GM23338 (cell line): ENCODE measurements around the gene CNTNAP2. TPM values are rescaled to one million over a fixed set of nuclear protein-coding genes. Genes with fewer than 3 reads are reported as not detected.

Experiments used
- ATAC-seq: fragments of 200-7000 bp; cut with Tn5 transposase; 3 replicates; pipeline ENCODE4 v1.9.1; 2020
- DNase-seq: peaks from one replicate; pipeline ENCODE4 v3.0.0-alpha.2; 2015; ENCODE audit warnings: low spot score
- H2AFZ ChIP-seq: fragments of 200-600 bp; sonication (generic); 2 replicates; pipeline ENCODE4 v1.8.0; 2016; ENCODE audit warnings: antibody characterized with exemption, mild to moderate bottlenecking, moderate library complexity
- H3F3A ChIP-seq: fragments of 200-600 bp; sonication (generic); replicated peaks from 2 replicates; pipeline ENCODE4 v1.8.0; 2017; ENCODE audit warnings: antibody characterized with exemption, mixed run types, low read depth
- H3K27ac ChIP-seq: fragments of 200-600 bp; sonication (generic); 2 replicates; pipeline ENCODE4 v1.6.1; 2016; ENCODE audit warnings: low read depth
- H3K27me3 ChIP-seq: fragments of 200-600 bp; sonication (generic); 2 replicates; pipeline ENCODE4 v1.8.0; 2016; ENCODE audit warnings: mild to moderate bottlenecking, mixed run types, moderate library complexity; ENCODE audit not compliant: insufficient read depth
- H3K36me3 ChIP-seq: fragments of 200-600 bp; sonication (generic); 2 replicates; pipeline ENCODE4 v1.8.0; 2016; ENCODE audit warnings: mild to moderate bottlenecking; ENCODE audit not compliant: insufficient read depth
- H3K4me1 ChIP-seq: fragments of 200-600 bp; sonication (generic); 2 replicates; pipeline ENCODE4 v1.8.0; 2016; ENCODE audit warnings: mild to moderate bottlenecking, moderate library complexity; ENCODE audit not compliant: insufficient read depth
- H3K4me2 ChIP-seq: fragments of 200-600 bp; sonication (generic); 2 replicates; pipeline ENCODE4 v1.7.1; 2017; ENCODE audit warnings: mixed run types
- H3K4me3 ChIP-seq: fragments of 200-600 bp; sonication (generic); 2 replicates; pipeline ENCODE4 v1.6.1; 2016; ENCODE audit warnings: mixed run types
- H3K79me2 ChIP-seq: fragments of 200-600 bp; sonication (generic); replicated peaks from 2 replicates; pipeline ENCODE4 v1.8.0; 2017; ENCODE audit warnings: mild to moderate bottlenecking; ENCODE audit not compliant: insufficient read depth
- H3K9me2 ChIP-seq: fragments of 200-600 bp; sonication (generic); 2 replicates; pipeline ENCODE4 v1.8.0; 2017; ENCODE audit not compliant: insufficient read depth
- H4K20me1 ChIP-seq: fragments of 200-600 bp; sonication (generic); replicated peaks from 2 replicates; pipeline ENCODE4 v1.8.0; 2017; ENCODE audit warnings: mild to moderate bottlenecking; ENCODE audit not compliant: insufficient read depth
- H3K27ac Mint-ChIP-seq: 2 replicates; pipeline ENCODE4 v1.8.0; 2020; ENCODE audit warnings: inconsistent platforms, mild to moderate bottlenecking, moderate library complexity, mixed read lengths
- H3K27me3 Mint-ChIP-seq: 3 replicates; pipeline ENCODE4 v1.8.0; 2022; ENCODE audit warnings: low read depth, mild to moderate bottlenecking, moderate library complexity, mixed read lengths, inconsistent platforms; ENCODE audit not compliant: insufficient read depth, poor library complexity
- H3K36me3 Mint-ChIP-seq: 3 replicates; pipeline ENCODE4 v1.8.0; 2021; ENCODE audit warnings: low read depth, mild to moderate bottlenecking, inconsistent platforms, moderate library complexity, mixed read lengths
- H3K4me1 Mint-ChIP-seq: 3 replicates; pipeline ENCODE4 v1.8.0; 2020; ENCODE audit warnings: mild to moderate bottlenecking, inconsistent platforms, mixed read lengths
- H3K4me3 Mint-ChIP-seq: 3 replicates; pipeline ENCODE4 v1.8.0; 2021; ENCODE audit warnings: moderate library complexity, mild to moderate bottlenecking, inconsistent platforms, mixed read lengths
- H3K9me3 Mint-ChIP-seq: 3 replicates; pipeline ENCODE4 v1.8.0; 2020; ENCODE audit warnings: moderate library complexity, mild to moderate bottlenecking, inconsistent platforms, mixed read lengths
- CREB1 ChIP-seq: fragments of 250-450 bp; sonication (Bioruptor Pico); IDR thresholded peaks from 2 replicates; pipeline ENCODE4 v1.5.0; 2020; ENCODE audit warnings: low read depth, mild to moderate bottlenecking, moderate library complexity
- CTCF ChIP-seq, 2 experiments: fragments of 200-600 bp in 1 of 2; sonication (generic) in 1 of 2; conservative IDR thresholded peaks; 2 replicates each; pipeline versions ENCODE4 v1.5.1 to v1.6.1; 2016 to 2017; ENCODE audit warnings: antibody characterized with exemption in 2 of 2, low read depth in 2 of 2, mild to moderate bottlenecking in 2 of 2, moderate library complexity in 1 of 2
- EZH2phosphoT487 ChIP-seq: fragments of 200-600 bp; sonication (generic); IDR thresholded peaks from one replicate; pipeline ENCODE4 v1.8.1; 2018; ENCODE audit warnings: antibody characterized with exemption; ENCODE audit not compliant: unreplicated experiment
- NANOG ChIP-seq: IDR thresholded peaks from 2 replicates; pipeline ENCODE4 v1.6.1; 2016; ENCODE audit warnings: antibody characterized with exemption, borderline replicate concordance
- POLR2AphosphoS5 ChIP-seq: IDR thresholded peaks from 2 replicates; pipeline ENCODE4 v1.6.1; 2016; ENCODE audit warnings: antibody characterized with exemption, low read depth
- ZNF114 ChIP-seq: fragments of 250-450 bp; sonication (Bioruptor Pico); IDR thresholded peaks from 2 replicates; pipeline ENCODE4 v1.5.0; 2020; ENCODE audit warnings: mild to moderate bottlenecking, moderate library complexity
- polyA plus RNA-seq: library from polyadenylated mRNA; unstranded; fragments of >200 nt; fragmentation: Nextera tagmentation; extraction: Ambion mirVana; gene quantifications from 2 replicates; pipeline ENCODE4 v1.2.1, GENCODE V29; 2016
- total RNA-seq: library from RNA; depleted of rRNA; stranded (reverse); fragments of >200 nt; shearing (Covaris generic); gene quantifications from 2 replicates; pipeline ENCODE4 v1.2.3, GENCODE V29; 2014
- TF ChIP-seq, protein P1 (sequence below): IDR thresholded peaks from one replicate; pipeline ENCODE4 v1.6.1; 2018; ENCODE audit warnings: antibody characterized with exemption; ENCODE audit not compliant: unreplicated experiment
- TF ChIP-seq, protein P2 (sequence below): fragments of 250-450 bp; sonication (Bioruptor Pico); IDR thresholded peaks from 2 replicates; pipeline ENCODE4 v1.5.0; 2020; ENCODE audit warnings: mild to moderate bottlenecking, moderate library complexity

CNTNAP2 gene
- total and polyA plus RNA-seq, 2 experiments from 2014 or later = 38.2 to 61.3 TPM

DNA sequence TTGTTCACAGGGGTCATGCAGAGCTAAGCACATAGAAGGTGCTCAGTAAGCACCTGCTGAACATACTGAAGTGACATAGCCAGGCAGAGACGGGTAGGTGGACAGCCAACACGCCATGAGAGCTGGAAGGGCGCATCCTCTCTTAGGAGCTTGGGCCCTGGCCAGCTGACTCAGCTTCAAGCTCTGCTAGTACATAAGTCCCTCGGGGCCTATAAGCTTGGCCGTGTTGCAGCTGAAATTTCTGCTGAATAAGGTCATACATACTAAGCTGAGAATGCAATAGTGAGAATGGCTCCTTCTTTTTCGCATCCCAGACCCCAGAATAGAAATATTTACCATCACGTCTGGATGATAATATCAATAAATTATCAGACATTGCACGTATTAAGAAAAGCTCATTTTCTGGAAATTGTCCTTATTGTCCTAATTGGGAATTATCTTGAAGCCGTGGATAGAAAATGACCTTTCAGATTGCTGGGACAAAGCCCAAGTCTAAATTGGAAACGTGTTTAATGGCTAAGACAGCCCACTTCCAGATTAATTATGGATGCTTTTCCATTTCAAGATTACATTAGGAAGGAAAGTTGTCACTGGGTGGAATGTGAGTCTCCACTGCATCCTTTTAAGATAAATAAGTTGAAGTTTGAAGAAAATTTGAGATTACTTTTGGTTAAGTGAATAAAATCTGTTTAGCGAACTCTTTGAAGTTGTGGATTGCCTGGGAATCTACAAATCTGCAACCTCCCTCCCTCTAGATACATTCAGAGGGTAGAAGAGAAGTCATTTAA lies 2186.9 kb downstream of the CNTNAP2 start:
- Mint-ChIP-seq H3K4me1 (peaks cover 26% of the 10 kb centered on the region; the same call in 2 of the 3 replicates), H3K27me3 (peaks cover 4% of the 10 kb centered on the region), H3K4me3 (no peak overlapping the region), H3K9me3 (no peaks in the 10 kb centered on the region), H3K27ac (no peak overlapping the region), H3K36me3 (peaks cover 2% of the 10 kb centered on the region; the same call in 1 of the 3 replicates)
- Histone ChIP-seq H4K20me1 (no peaks in the 10 kb centered on the region), H2AFZ (0 out of 2 replicates have a peak overlapping the region, but pooled peaks have one; percentile 11), H3K4me3 (no peak overlapping the region), H3K27me3 (no peaks in the 10 kb centered on the region), H3K4me1 (peaks cover 30% of the 10 kb centered on the region), H3K9me2 (peaks cover 5% of the 10 kb centered on the region; the same call in 1 of the 2 replicates), H3K27ac (no peak overlapping the region), H3K79me2 (no peaks in the 10 kb centered on the region), H3K4me2 (no peak overlapping the region), H3F3A (no peaks in the 10 kb centered on the region), H3K36me3 (no peaks in the 10 kb centered on the region)
- TF ChIP-seq, protein P1, sequence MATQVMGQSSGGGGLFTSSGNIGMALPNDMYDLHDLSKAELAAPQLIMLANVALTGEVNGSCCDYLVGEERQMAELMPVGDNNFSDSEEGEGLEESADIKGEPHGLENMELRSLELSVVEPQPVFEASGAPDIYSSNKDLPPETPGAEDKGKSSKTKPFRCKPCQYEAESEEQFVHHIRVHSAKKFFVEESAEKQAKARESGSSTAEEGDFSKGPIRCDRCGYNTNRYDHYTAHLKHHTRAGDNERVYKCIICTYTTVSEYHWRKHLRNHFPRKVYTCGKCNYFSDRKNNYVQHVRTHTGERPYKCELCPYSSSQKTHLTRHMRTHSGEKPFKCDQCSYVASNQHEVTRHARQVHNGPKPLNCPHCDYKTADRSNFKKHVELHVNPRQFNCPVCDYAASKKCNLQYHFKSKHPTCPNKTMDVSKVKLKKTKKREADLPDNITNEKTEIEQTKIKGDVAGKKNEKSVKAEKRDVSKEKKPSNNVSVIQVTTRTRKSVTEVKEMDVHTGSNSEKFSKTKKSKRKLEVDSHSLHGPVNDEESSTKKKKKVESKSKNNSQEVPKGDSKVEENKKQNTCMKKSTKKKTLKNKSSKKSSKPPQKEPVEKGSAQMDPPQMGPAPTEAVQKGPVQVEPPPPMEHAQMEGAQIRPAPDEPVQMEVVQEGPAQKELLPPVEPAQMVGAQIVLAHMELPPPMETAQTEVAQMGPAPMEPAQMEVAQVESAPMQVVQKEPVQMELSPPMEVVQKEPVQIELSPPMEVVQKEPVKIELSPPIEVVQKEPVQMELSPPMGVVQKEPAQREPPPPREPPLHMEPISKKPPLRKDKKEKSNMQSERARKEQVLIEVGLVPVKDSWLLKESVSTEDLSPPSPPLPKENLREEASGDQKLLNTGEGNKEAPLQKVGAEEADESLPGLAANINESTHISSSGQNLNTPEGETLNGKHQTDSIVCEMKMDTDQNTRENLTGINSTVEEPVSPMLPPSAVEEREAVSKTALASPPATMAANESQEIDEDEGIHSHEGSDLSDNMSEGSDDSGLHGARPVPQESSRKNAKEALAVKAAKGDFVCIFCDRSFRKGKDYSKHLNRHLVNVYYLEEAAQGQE = no peak
- no peak for TF ChIP-seq NANOG
- TF ChIP-seq ZNF114 (CRISPR knock-in tag) = no peak
- TF ChIP-seq CREB1 (CRISPR knock-in tag) = no peak
- TF ChIP-seq POLR2AphosphoS5 = no peak
- no peak for TF ChIP-seq CTCF (conservative IDR thresholded peaks at IDR 0.05; ENCODE audit: low read depth in 2 of 2)
- TF ChIP-seq, protein P2, sequence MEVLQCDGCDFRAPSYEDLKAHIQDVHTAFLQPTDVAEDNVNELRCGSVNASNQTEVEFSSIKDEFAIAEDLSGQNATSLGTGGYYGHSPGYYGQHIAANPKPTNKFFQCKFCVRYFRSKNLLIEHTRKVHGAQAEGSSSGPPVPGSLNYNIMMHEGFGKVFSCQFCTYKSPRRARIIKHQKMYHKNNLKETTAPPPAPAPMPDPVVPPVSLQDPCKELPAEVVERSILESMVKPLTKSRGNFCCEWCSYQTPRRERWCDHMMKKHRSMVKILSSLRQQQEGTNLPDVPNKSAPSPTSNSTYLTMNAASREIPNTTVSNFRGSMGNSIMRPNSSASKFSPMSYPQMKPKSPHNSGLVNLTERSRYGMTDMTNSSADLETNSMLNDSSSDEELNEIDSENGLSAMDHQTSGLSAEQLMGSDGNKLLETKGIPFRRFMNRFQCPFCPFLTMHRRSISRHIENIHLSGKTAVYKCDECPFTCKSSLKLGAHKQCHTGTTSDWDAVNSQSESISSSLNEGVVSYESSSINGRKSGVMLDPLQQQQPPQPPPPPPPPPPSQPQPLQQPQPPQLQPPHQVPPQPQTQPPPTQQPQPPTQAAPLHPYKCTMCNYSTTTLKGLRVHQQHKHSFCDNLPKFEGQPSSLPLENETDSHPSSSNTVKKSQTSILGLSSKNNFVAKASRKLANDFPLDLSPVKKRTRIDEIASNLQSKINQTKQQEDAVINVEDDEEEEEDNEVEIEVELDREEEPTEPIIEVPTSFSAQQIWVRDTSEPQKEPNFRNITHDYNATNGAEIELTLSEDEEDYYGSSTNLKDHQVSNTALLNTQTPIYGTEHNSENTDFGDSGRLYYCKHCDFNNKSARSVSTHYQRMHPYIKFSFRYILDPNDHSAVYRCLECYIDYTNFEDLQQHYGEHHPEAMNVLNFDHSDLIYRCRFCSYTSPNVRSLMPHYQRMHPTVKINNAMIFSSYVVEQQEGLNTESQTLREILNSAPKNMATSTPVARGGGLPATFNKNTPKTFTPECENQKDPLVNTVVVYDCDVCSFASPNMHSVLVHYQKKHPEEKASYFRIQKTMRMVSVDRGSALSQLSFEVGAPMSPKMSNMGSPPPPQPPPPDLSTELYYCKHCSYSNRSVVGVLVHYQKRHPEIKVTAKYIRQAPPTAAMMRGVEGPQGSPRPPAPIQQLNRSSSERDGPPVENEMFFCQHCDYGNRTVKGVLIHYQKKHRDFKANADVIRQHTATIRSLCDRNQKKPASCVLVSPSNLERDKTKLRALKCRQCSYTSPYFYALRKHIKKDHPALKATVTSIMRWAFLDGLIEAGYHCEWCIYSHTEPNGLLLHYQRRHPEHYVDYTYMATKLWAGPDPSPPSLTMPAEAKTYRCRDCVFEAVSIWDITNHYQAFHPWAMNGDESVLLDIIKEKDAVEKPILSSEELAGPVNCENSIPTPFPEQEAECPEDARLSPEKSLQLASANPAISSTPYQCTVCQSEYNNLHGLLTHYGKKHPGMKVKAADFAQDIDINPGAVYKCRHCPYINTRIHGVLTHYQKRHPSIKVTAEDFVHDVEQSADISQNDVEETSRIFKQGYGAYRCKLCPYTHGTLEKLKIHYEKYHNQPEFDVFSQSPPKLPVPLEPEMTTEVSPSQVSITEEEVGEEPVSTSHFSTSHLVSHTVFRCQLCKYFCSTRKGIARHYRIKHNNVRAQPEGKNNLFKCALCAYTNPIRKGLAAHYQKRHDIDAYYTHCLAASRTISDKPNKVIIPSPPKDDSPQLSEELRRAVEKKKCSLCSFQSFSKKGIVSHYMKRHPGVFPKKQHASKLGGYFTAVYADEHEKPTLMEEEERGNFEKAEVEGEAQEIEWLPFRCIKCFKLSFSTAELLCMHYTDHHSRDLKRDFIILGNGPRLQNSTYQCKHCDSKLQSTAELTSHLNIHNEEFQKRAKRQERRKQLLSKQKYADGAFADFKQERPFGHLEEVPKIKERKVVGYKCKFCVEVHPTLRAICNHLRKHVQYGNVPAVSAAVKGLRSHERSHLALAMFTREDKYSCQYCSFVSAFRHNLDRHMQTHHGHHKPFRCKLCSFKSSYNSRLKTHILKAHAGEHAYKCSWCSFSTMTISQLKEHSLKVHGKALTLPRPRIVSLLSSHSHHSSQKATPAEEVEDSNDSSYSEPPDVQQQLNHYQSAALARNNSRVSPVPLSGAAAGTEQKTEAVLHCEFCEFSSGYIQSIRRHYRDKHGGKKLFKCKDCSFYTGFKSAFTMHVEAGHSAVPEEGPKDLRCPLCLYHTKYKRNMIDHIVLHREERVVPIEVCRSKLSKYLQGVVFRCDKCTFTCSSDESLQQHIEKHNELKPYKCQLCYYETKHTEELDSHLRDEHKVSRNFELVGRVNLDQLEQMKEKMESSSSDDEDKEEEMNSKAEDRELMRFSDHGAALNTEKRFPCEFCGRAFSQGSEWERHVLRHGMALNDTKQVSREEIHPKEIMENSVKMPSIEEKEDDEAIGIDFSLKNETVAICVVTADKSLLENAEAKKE (CRISPR knock-in tag) = no peak
- no peak for TF ChIP-seq EZH2phosphoT487
- DNase-seq = no peak
- ATAC-seq = no peak
